DOHH2 (cell line): ENCODE results near the gene RPTOR.

Experiments
- H3F3A ChIP-seq: fragments of 200-600 bp; sonication (generic), shearing (Covaris generic); 2 replicates; pipeline ENCODE4 v1.6.0; 2016; ENCODE audit warnings: antibody characterized with exemption, mild to moderate bottlenecking; ENCODE audit not compliant: control insufficient read depth, insufficient read depth
- H3K27ac ChIP-seq: fragments of 200-600 bp; sonication (generic); 2 replicates; pipeline ENCODE4 v1.5.1; 2014; ENCODE audit warnings: low read depth, mild to moderate bottlenecking, low read length, moderate library complexity
- H3K27me3 ChIP-seq: fragments of 200-600 bp; sonication (generic); 2 replicates; pipeline ENCODE4 v1.6.1; 2014; ENCODE audit warnings: mild to moderate bottlenecking, low read length, mixed read lengths; ENCODE audit not compliant: control insufficient read depth
- H3K36me3 ChIP-seq: fragments of 200-600 bp; sonication (generic); 2 replicates; pipeline ENCODE4 v1.6.1; 2014; ENCODE audit warnings: mild to moderate bottlenecking, low read length, moderate library complexity, mixed read lengths; ENCODE audit not compliant: control insufficient read depth
- H3K4me1 ChIP-seq: fragments of 200-600 bp; sonication (generic); 2 replicates; pipeline ENCODE4 v1.6.1; 2014; ENCODE audit warnings: mild to moderate bottlenecking, low read length, mixed read lengths; ENCODE audit not compliant: control insufficient read depth
- H3K4me2 ChIP-seq: fragments of 200-600 bp; sonication (generic); 2 replicates; pipeline ENCODE4 v1.6.0; 2014; ENCODE audit warnings: mild to moderate bottlenecking, low read length, moderate library complexity
- H3K4me3 ChIP-seq: fragments of 200-600 bp; sonication (generic); 2 replicates; pipeline ENCODE4 v1.5.1; 2014; ENCODE audit warnings: mild to moderate bottlenecking, low read length, mixed read lengths
- H3K79me2 ChIP-seq: fragments of 200-600 bp; sonication (generic); 2 replicates; pipeline ENCODE4 v1.6.1; 2014; ENCODE audit warnings: mild to moderate bottlenecking, low read length, mixed read lengths; ENCODE audit not compliant: control insufficient read depth
- H3K9me2 ChIP-seq: fragments of 200-600 bp; sonication (generic); replicated peaks from 2 replicates; pipeline ENCODE4 v1.6.1; 2014; ENCODE audit warnings: mild to moderate bottlenecking, low read length, mixed read lengths; ENCODE audit not compliant: control insufficient read depth
- H3K9me3 ChIP-seq: fragments of 200-600 bp; sonication (generic); 2 replicates; pipeline ENCODE4 v1.6.1; 2014; ENCODE audit warnings: antibody characterized with exemption, low read length, mixed read lengths; ENCODE audit not compliant: control insufficient read depth, insufficient read depth
- H4K20me1 ChIP-seq: fragments of 200-600 bp; sonication (generic); 2 replicates; pipeline ENCODE4 v1.6.0; 2014; ENCODE audit warnings: low read depth, mild to moderate bottlenecking, antibody characterized with exemption, low read length, moderate library complexity; ENCODE audit not compliant: control insufficient read depth, insufficient read depth
- CTCF ChIP-seq: fragments of 200-600 bp; sonication (generic); IDR thresholded peaks from one replicate; pipeline ENCODE4 v1.5.1; 2014; ENCODE audit warnings: antibody characterized with exemption, mild to moderate bottlenecking, low read depth, low read length; ENCODE audit not compliant: poor library complexity, severe bottlenecking
- EZH2phosphoT487 ChIP-seq: fragments of 200-600 bp; sonication (generic); IDR thresholded peaks from 2 replicates; pipeline ENCODE4 v1.6.1; 2017; ENCODE audit warnings: borderline replicate concordance, mild to moderate bottlenecking, antibody characterized with exemption, low read length, moderate library complexity, mixed read lengths

Gene RPTOR

DNA sequence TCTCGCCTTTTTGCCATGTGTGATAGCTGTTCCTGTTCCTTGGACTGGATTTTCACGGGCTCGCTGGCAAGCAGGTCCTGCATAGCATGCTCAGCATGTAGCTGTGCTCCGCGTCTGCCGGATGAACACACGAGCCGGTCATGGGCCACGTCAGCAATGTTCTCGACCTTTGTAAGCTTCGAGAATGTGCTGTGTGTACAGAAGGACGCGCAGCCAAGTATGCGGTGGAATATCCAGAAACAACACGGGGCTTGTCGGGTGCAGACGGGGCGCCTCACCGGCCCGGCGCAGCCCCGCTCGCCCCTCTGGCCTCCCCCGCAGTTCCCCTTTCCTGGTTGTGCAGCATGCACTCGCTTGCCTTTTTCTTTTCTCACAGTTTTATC is 42.2 kb downstream of the RPTOR start:
- H3K27ac ChIP-seq, result no peak overlapping the region
- no peaks in the 10 kb centered on the region for H4K20me1 ChIP-seq
- H3K4me3 ChIP-seq, result no peak overlapping the region
- peaks cover 2% of the 10 kb centered on the region; the same call in 1 of the 2 replicates for H3K36me3 ChIP-seq
- H3K4me2 ChIP-seq, result no peak overlapping the region
- H3K27me3 ChIP-seq, result no peaks in the 10 kb centered on the region
- TF ChIP-seq EZH2phosphoT487 (no peak), CTCF (no peak)
- H3K4me1 ChIP-seq, result no peaks in the 10 kb centered on the region; the same call in 1 of the 2 replicates
- peaks cover 90% of the 10 kb centered on the region for H3K79me2 ChIP-seq
- H3F3A ChIP-seq, result no peaks in the 10 kb centered on the region
- H3K9me2 ChIP-seq, result no peaks in the 10 kb centered on the region
- H3K9me3 ChIP-seq, result no peaks in the 10 kb centered on the region

DNA sequence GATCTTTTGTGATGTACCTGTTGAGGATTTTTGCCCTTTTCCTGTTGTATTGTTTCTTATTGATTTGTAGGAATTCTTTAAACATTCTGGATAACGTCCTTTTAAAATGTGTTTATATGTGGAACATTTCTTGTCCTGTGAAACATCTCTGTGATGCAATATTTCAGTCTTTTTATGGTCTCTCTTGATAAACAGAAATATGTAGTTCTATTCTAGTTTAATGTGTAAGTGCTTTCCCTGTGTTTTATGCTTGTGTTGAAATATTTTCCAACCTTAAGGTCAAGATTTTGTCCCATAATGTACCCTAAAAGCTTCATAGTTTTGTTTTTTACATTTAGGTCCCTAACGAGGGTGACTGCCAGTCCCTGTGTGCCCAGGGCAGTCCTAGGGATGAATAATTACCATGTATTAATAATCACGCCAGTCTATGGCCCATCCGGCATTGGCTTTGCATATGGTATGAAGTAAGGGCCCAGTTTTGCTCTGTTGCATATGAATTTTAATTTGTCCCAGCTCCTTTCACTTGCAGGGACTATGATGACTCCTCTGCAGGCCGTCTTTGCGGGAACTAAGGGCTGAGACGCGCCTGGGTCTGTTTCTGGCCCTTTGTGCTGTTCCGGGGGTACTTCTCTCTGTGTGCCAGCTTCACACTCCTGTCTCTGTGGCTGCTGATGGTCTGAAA is 44.2 kb downstream of the RPTOR start:
- H3F3A ChIP-seq, result no peaks in the 10 kb centered on the region
- no peak overlapping the region for H3K27ac ChIP-seq
- TF ChIP-seq EZH2phosphoT487 (no peak), CTCF (no peak)
- H3K4me2 ChIP-seq, result no peak overlapping the region
- H4K20me1 ChIP-seq, result no peaks in the 10 kb centered on the region
- H3K9me2 ChIP-seq, result no peaks in the 10 kb centered on the region
- no peaks in the 10 kb centered on the region for H3K27me3 ChIP-seq
- no peaks in the 10 kb centered on the region for H3K36me3 ChIP-seq
- H3K4me1 ChIP-seq, result no peaks in the 10 kb centered on the region; the same call in 1 of the 2 replicates
- H3K79me2 ChIP-seq, result peaks cover 95% of the 10 kb centered on the region
- no peaks in the 10 kb centered on the region for H3K9me3 ChIP-seq
- H3K4me3 ChIP-seq, result no peak overlapping the region

- H3F3A ChIP-seq, result no peaks in the 10 kb centered on the region
- TF ChIP-seq EZH2phosphoT487 (no peak), CTCF (no peak)
- H3K9me2 ChIP-seq, result no peaks in the 10 kb centered on the region
- no peaks in the 10 kb centered on the region for H3K27me3 ChIP-seq
- H3K27ac ChIP-seq, result no peak overlapping the region
- no peaks in the 10 kb centered on the region; the same call in 1 of the 2 replicates for H3K4me1 ChIP-seq
- no peak overlapping the region for H3K4me2 ChIP-seq
- no peaks in the 10 kb centered on the region for H4K20me1 ChIP-seq
- no peak overlapping the region for H3K4me3 ChIP-seq
- no peaks in the 10 kb centered on the region for H3K36me3 ChIP-seq
- peaks cover 97% of the 10 kb centered on the region for H3K79me2 ChIP-seq
- H3K9me3 ChIP-seq, result no peaks in the 10 kb centered on the region
Observed at GRCh38 chr17:80591788-80592187, 47.1 kb downstream of the RPTOR start.
